NCI-H748 (cell line): ENCODE results near the gene PTGR2.
"Not testable (repeated sequence)": the region's sequence is repeated elsewhere in the genome, so short reads cannot be mapped to it uniquely, and the experiment has no call there.

Source experiments
- DNase-seq: peaks from one replicate; lab custom pipeline; 2025; ENCODE audit not compliant: unreplicated experiment; lab: John Stamatoyannopoulos, UW

PTGR2 gene

GRCh38 chr14:73833034-73833433 is 18.6 kb upstream of the PTGR2 start:
- DNase-seq: no peak

- DNase-seq: no peak
These were observed 17.9 kb upstream of the PTGR2 start for GRCh38 chr14:73833530-73834260.

- DNase-seq: no peak
These were observed 17.4 kb upstream of the PTGR2 start for GRCh38 chr14:73834261-73834625.

- not testable (repeated sequence) for DNase-seq
These were observed 13.2 kb upstream of the PTGR2 start for GRCh38 chr14:73838293-73839034.

- no peak for DNase-seq
These were observed 9.4 kb upstream of the PTGR2 start for GRCh38 chr14:73842201-73842600.

- DNase-seq: no peak
These were observed 8.8 kb upstream of the PTGR2 start for GRCh38 chr14:73842851-73843250.

- no peak for DNase-seq
These were observed 8.3 kb upstream of the PTGR2 start for GRCh38 chr14:73843296-73843695.

GRCh38 chr14:73846947-73847346 is 4.7 kb upstream of the PTGR2 start:
- no peak for DNase-seq

- DNase-seq: peak; percentile 31
These were observed 631 bp upstream of the PTGR2 start for GRCh38 chr14:73851000-73851399.

- DNase-seq: no peak
These were observed 7.5 kb downstream of the PTGR2 start for GRCh38 chr14:73859145-73859544.

GRCh38 chr14:73861073-73861472 is 9.4 kb downstream of the PTGR2 start:
- no peak for DNase-seq

- DNase-seq: no peak
These were observed 10.8 kb downstream of the PTGR2 start for GRCh38 chr14:73862480-73862879.

- no peak for DNase-seq
These were observed 11.6 kb downstream of the PTGR2 start for GRCh38 chr14:73863209-73863608.

- DNase-seq: no peak
These were observed 14.0 kb downstream of the PTGR2 start for GRCh38 chr14:73865534-73866113.

GRCh38 chr14:73869754-73870153 is 18.1 kb downstream of the PTGR2 start:
- not testable (repeated sequence) for DNase-seq

GRCh38 chr14:73870525-73871235 is 19.0 kb downstream of the PTGR2 start:
- DNase-seq: no peak

GRCh38 chr14:73873660-73874059 is 22.0 kb downstream of the PTGR2 start:
- DNase-seq: no peak

GRCh38 chr14:73877790-73878189 is 26.2 kb downstream of the PTGR2 start:
- DNase-seq: no peak

GRCh38 chr14:73878436-73878835 is 26.8 kb downstream of the PTGR2 start:
- DNase-seq: peak; percentile 25

- peak; percentile 17 for DNase-seq
These were observed 27.4 kb downstream of the PTGR2 start for GRCh38 chr14:73879027-73879426.

- DNase-seq: no peak
These were observed 33.0 kb downstream of the PTGR2 start for GRCh38 chr14:73884438-73885190.
